ENCODE data around the gene CCNJ.

Gene CCNJ

GRCh38 chr10:96089670-96090462 is 46.5 kb downstream of the CCNJ start:
- WGBS, 2 experiments: 93 to 94% methylated on average over 45 to 47 of the region's 47 CpGs
- H3K9me3 ChIP-seq (ENCODE audit: control insufficient read depth, low read length): no peaks in the 10 kb centered on the region

GRCh38 chr10:96090463-96090800 is 47.0 kb downstream of the CCNJ start:
- Histone ChIP-seq H3K36me3 (ENCODE audit: control insufficient read depth, insufficient read depth, low read length) (no peaks in the 10 kb centered on the region), H3K27ac (ENCODE audit: insufficient read depth, low read depth, low read length, poor library complexity, severe bottlenecking) (no peak overlapping the region), H3K27me3 (ENCODE audit: control insufficient read depth, insufficient read depth, low read length, poor library complexity, severe bottlenecking) (no peaks in the 10 kb centered on the region), H3K4me3 (ENCODE audit: insufficient read depth, low read depth, low read length) (no peak overlapping the region), H3K4me1 (ENCODE audit: control insufficient read depth, insufficient read depth, low read length) (no peaks in the 10 kb centered on the region), H3K9me3 (ENCODE audit: control insufficient read depth, low read length) (no peaks in the 10 kb centered on the region)
- 95 to 96% methylated on average over 9 of the region's 9 CpGs for WGBS, 2 experiments

More at GRCh38 chr10:96089670-96090462, 46.5 kb downstream of the CCNJ start:
- H3K36me3 ChIP-seq (ENCODE audit: control insufficient read depth, insufficient read depth, low read length): no peaks in the 10 kb centered on the region
- no peak overlapping the region for H3K27ac ChIP-seq (ENCODE audit: insufficient read depth, low read depth, low read length, poor library complexity, severe bottlenecking)
- H3K4me3 ChIP-seq (ENCODE audit: insufficient read depth, low read depth, low read length): no peak overlapping the region
- no peaks in the 10 kb centered on the region for H3K4me1 ChIP-seq (ENCODE audit: control insufficient read depth, insufficient read depth, low read length)
- no peaks in the 10 kb centered on the region for H3K27me3 ChIP-seq (ENCODE audit: control insufficient read depth, insufficient read depth, low read length, poor library complexity, severe bottlenecking)

GRCh38 chr10:96092999-96093767 is 49.8 kb downstream of the CCNJ start:
- Histone ChIP-seq H3K27me3 (ENCODE audit: control insufficient read depth, insufficient read depth, low read length, poor library complexity, severe bottlenecking) (no peaks in the 10 kb centered on the region), H3K36me3 (ENCODE audit: control insufficient read depth, insufficient read depth, low read length) (no peaks in the 10 kb centered on the region), H3K27ac (ENCODE audit: insufficient read depth, low read depth, low read length, poor library complexity, severe bottlenecking) (no peak overlapping the region), H3K4me1 (ENCODE audit: control insufficient read depth, insufficient read depth, low read length) (no peaks in the 10 kb centered on the region), H3K9me3 (ENCODE audit: control insufficient read depth, low read length) (no peaks in the 10 kb centered on the region), H3K4me3 (ENCODE audit: insufficient read depth, low read depth, low read length) (no peak overlapping the region)
- 95 to 98% methylated on average over 8 of the region's 8 CpGs for WGBS, 2 experiments

GRCh38 chr10:96093948-96094347 is 50.6 kb downstream of the CCNJ start:
- WGBS, 2 experiments: 78 to 86% methylated on average over 2 of the region's 2 CpGs
- no peak overlapping the region for H3K4me3 ChIP-seq (ENCODE audit: insufficient read depth, low read depth, low read length)
- no peak overlapping the region for H3K27ac ChIP-seq (ENCODE audit: insufficient read depth, low read depth, low read length, poor library complexity, severe bottlenecking)

GRCh38 chr10:96096958-96097357 is 53.6 kb downstream of the CCNJ start:
- 92 to 100% methylated on average over 1 of the region's 1 CpG for WGBS, 2 experiments
- H3K27me3 ChIP-seq (ENCODE audit: control insufficient read depth, insufficient read depth, low read length, poor library complexity, severe bottlenecking): no peaks in the 10 kb centered on the region
- H3K9me3 ChIP-seq (ENCODE audit: control insufficient read depth, low read length): no peaks in the 10 kb centered on the region
- no peaks in the 10 kb centered on the region for H3K36me3 ChIP-seq (ENCODE audit: control insufficient read depth, insufficient read depth, low read length)
- H3K27ac ChIP-seq (ENCODE audit: insufficient read depth, low read depth, low read length, poor library complexity, severe bottlenecking): no peak overlapping the region
- no peak overlapping the region for H3K4me3 ChIP-seq (ENCODE audit: insufficient read depth, low read depth, low read length)
- H3K4me1 ChIP-seq (ENCODE audit: control insufficient read depth, insufficient read depth, low read length): no peaks in the 10 kb centered on the region

More at GRCh38 chr10:96093948-96094347, 50.6 kb downstream of the CCNJ start:
- Histone ChIP-seq H3K36me3 (ENCODE audit: control insufficient read depth, insufficient read depth, low read length) (no peaks in the 10 kb centered on the region), H3K4me1 (ENCODE audit: control insufficient read depth, insufficient read depth, low read length) (no peaks in the 10 kb centered on the region), H3K9me3 (ENCODE audit: control insufficient read depth, low read length) (no peaks in the 10 kb centered on the region), H3K27me3 (ENCODE audit: control insufficient read depth, insufficient read depth, low read length, poor library complexity, severe bottlenecking) (no peaks in the 10 kb centered on the region)

- 87 to 93% methylated on average over 2 of the region's 3 CpGs for WGBS, 2 experiments
- Histone ChIP-seq H3K9me3 (ENCODE audit: control insufficient read depth, low read length) (no peaks in the 10 kb centered on the region), H3K4me3 (ENCODE audit: insufficient read depth, low read depth, low read length) (no peak overlapping the region), H3K27ac (ENCODE audit: insufficient read depth, low read depth, low read length, poor library complexity, severe bottlenecking) (no peak overlapping the region), H3K36me3 (ENCODE audit: control insufficient read depth, insufficient read depth, low read length) (no peaks in the 10 kb centered on the region), H3K4me1 (ENCODE audit: control insufficient read depth, insufficient read depth, low read length) (no peaks in the 10 kb centered on the region), H3K27me3 (ENCODE audit: control insufficient read depth, insufficient read depth, low read length, poor library complexity, severe bottlenecking) (no peaks in the 10 kb centered on the region)
Observed at GRCh38 chr10:96097865-96098264, 54.5 kb downstream of the CCNJ start.

- H3K36me3 ChIP-seq (ENCODE audit: control insufficient read depth, insufficient read depth, low read length): no peaks in the 10 kb centered on the region
- H3K4me1 ChIP-seq (ENCODE audit: control insufficient read depth, insufficient read depth, low read length): no peaks in the 10 kb centered on the region
- no peaks in the 10 kb centered on the region for H3K27me3 ChIP-seq (ENCODE audit: control insufficient read depth, insufficient read depth, low read length, poor library complexity, severe bottlenecking)
- WGBS, 2 experiments: 83 to 86% methylated on average over 3 of the region's 3 CpGs
- H3K4me3 ChIP-seq (ENCODE audit: insufficient read depth, low read depth, low read length): no peak overlapping the region
- H3K9me3 ChIP-seq (ENCODE audit: control insufficient read depth, low read length): no peaks in the 10 kb centered on the region
- no peak overlapping the region for H3K27ac ChIP-seq (ENCODE audit: insufficient read depth, low read depth, low read length, poor library complexity, severe bottlenecking)
Observed at GRCh38 chr10:96107623-96108038, 64.2 kb downstream of the CCNJ start.

Measured in ectodermal cell (in vitro differentiated cells).